Measurements from ENCODE around the gene NIBAN1. TPM values are rescaled to one million over a fixed set of nuclear protein-coding genes. Genes with fewer than 3 reads are reported as not detected.
A peak's percentile ranks its signal among the peaks of the same experiment; 100 is the strongest.

The NIBAN1 gene
- total and polyA plus RNA-seq, 9 of the 15 experiments (the other 6 are each of a cell fraction or from before 2014, with no cell fraction given), result 1.5 to 26.6 (median 16.2) TPM

DNA sequence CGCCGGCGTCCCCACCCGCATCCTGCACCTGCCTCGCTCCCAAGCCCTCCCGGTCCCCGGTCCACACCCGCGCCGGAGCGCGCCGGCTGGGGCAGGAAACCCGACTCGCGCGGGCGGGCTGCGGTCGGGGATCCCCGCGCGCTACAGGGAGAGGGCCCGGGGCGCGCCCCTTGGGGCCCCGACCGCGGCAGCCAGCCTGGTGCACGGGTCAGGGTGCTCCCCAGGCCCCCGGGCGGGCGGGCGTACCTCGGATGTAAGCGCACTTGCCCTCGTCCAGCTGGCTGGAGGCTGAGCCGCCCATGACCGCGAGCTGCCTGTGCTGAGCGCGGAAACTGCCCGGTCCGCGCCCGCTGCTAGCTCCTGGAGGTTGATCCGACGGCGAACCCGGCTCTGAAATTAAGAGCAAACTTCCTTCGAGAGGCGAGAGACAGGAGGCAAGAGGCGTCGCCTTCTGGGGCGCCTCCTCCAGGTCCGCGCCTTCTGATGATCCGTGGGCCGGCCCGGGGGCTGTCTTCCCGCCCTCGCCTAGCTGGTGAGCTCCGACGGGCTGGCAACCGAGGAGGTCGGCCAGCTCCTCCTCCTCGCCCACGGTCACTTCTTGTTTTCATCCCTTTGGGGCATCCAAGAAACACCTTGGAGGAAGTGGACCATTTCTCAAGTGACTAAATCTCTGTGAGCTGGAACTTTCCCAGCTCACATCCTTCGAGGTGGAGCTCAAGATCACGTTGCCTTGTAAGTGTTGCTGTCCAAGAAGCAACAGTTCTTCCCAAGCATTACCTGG lies at the start of gene NIBAN1 (continued):
- TF ChIP-seq NFIC (IDR thresholded peaks at IDR 0.05), result peak; percentile 62
- 0 out of 2 replicates have a peak, but pooled peaks have one; percentile 18 for TF ChIP-seq TARDBP (IDR thresholded peaks at IDR 0.05)
- TF ChIP-seq ZBTB7A (IDR thresholded peaks at IDR 0.05; ENCODE audit: borderline replicate concordance, control insufficient read depth, low read depth, low read length), result peak; percentile 12; the same call in 1 of the 2 replicates
- TF ChIP-seq FOXA1 (IDR thresholded peaks at IDR 0.05; ENCODE audit: borderline replicate concordance), result no peak
- peak; percentile 81 for TF ChIP-seq BRD4 (IDR thresholded peaks at IDR 0.05)
- TF ChIP-seq, protein P1, sequence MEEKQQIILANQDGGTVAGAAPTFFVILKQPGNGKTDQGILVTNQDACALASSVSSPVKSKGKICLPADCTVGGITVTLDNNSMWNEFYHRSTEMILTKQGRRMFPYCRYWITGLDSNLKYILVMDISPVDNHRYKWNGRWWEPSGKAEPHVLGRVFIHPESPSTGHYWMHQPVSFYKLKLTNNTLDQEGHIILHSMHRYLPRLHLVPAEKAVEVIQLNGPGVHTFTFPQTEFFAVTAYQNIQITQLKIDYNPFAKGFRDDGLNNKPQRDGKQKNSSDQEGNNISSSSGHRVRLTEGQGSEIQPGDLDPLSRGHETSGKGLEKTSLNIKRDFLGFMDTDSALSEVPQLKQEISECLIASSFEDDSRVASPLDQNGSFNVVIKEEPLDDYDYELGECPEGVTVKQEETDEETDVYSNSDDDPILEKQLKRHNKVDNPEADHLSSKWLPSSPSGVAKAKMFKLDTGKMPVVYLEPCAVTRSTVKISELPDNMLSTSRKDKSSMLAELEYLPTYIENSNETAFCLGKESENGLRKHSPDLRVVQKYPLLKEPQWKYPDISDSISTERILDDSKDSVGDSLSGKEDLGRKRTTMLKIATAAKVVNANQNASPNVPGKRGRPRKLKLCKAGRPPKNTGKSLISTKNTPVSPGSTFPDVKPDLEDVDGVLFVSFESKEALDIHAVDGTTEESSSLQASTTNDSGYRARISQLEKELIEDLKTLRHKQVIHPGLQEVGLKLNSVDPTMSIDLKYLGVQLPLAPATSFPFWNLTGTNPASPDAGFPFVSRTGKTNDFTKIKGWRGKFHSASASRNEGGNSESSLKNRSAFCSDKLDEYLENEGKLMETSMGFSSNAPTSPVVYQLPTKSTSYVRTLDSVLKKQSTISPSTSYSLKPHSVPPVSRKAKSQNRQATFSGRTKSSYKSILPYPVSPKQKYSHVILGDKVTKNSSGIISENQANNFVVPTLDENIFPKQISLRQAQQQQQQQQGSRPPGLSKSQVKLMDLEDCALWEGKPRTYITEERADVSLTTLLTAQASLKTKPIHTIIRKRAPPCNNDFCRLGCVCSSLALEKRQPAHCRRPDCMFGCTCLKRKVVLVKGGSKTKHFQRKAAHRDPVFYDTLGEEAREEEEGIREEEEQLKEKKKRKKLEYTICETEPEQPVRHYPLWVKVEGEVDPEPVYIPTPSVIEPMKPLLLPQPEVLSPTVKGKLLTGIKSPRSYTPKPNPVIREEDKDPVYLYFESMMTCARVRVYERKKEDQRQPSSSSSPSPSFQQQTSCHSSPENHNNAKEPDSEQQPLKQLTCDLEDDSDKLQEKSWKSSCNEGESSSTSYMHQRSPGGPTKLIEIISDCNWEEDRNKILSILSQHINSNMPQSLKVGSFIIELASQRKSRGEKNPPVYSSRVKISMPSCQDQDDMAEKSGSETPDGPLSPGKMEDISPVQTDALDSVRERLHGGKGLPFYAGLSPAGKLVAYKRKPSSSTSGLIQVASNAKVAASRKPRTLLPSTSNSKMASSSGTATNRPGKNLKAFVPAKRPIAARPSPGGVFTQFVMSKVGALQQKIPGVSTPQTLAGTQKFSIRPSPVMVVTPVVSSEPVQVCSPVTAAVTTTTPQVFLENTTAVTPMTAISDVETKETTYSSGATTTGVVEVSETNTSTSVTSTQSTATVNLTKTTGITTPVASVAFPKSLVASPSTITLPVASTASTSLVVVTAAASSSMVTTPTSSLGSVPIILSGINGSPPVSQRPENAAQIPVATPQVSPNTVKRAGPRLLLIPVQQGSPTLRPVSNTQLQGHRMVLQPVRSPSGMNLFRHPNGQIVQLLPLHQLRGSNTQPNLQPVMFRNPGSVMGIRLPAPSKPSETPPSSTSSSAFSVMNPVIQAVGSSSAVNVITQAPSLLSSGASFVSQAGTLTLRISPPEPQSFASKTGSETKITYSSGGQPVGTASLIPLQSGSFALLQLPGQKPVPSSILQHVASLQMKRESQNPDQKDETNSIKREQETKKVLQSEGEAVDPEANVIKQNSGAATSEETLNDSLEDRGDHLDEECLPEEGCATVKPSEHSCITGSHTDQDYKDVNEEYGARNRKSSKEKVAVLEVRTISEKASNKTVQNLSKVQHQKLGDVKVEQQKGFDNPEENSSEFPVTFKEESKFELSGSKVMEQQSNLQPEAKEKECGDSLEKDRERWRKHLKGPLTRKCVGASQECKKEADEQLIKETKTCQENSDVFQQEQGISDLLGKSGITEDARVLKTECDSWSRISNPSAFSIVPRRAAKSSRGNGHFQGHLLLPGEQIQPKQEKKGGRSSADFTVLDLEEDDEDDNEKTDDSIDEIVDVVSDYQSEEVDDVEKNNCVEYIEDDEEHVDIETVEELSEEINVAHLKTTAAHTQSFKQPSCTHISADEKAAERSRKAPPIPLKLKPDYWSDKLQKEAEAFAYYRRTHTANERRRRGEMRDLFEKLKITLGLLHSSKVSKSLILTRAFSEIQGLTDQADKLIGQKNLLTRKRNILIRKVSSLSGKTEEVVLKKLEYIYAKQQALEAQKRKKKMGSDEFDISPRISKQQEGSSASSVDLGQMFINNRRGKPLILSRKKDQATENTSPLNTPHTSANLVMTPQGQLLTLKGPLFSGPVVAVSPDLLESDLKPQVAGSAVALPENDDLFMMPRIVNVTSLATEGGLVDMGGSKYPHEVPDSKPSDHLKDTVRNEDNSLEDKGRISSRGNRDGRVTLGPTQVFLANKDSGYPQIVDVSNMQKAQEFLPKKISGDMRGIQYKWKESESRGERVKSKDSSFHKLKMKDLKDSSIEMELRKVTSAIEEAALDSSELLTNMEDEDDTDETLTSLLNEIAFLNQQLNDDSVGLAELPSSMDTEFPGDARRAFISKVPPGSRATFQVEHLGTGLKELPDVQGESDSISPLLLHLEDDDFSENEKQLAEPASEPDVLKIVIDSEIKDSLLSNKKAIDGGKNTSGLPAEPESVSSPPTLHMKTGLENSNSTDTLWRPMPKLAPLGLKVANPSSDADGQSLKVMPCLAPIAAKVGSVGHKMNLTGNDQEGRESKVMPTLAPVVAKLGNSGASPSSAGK (IDR thresholded peaks at IDR 0.05), result peak; percentile 94
- TF ChIP-seq RB1 (IDR thresholded peaks at IDR 0.05; ENCODE audit: low read depth), result peak; percentile 57
- TF ChIP-seq RBFOX2 (IDR thresholded peaks at IDR 0.05; ENCODE audit: low read depth, low read length), result peak; percentile 100
- peak; percentile 91 for TF ChIP-seq PRPF4 (IDR thresholded peaks at IDR 0.05; ENCODE audit: insufficient read depth, low read depth, low read length, poor library complexity, severe bottlenecking)
- TF ChIP-seq TEAD1 (CRISPR knock-in tag; IDR thresholded peaks at IDR 0.05), result 0 out of 4 replicates have a peak, but pooled peaks of 1 of the 2 experiments have one; percentile 71
- TF ChIP-seq POLR2AphosphoS5 (IDR thresholded peaks at IDR 0.05; ENCODE audit: control insufficient read depth, insufficient read depth, low read depth, low read length), result peak; percentile 55; the same call in 1 of the 2 replicates
- TF ChIP-seq DPF2 (IDR thresholded peaks at IDR 0.05), result 0 out of 2 replicates have a peak, but pooled peaks have one; percentile 17
- TF ChIP-seq KLF16 (IDR thresholded peaks at IDR 0.05), result no peak
- TF ChIP-seq E2F3 (CRISPR knock-in tag; IDR thresholded peaks at IDR 0.05), result peak; percentile 81
- TF ChIP-seq, protein P2, sequence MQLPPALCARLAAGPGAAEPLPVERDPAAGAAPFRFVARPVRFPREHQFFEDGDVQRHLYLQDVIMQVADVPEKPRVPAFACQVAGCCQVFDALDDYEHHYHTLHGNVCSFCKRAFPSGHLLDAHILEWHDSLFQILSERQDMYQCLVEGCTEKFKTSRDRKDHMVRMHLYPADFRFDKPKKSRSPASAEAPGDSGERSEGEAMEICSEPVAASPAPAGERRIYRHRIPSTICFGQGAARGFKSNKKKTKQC (CRISPR knock-in tag; IDR thresholded peaks at IDR 0.05), result peak; percentile 65
- no peak for TF ChIP-seq ZFP1 (CRISPR knock-in tag; IDR thresholded peaks at IDR 0.05)
- TF ChIP-seq GTF2E2 (tag; IDR thresholded peaks at IDR 0.05), result no peak; the same call in 1 of the 2 replicates

All from K562 (cell line).